ENCODE results near the gene SNRNP48.

SNRNP48 gene

GRCh38 chr6:7559651-7560385 is 30.2 kb upstream of the SNRNP48 start (continued):
- TF ChIP-seq ZIC2 (tag by site-specific recombination; IDR thresholded peaks at IDR 0.05) (no peak), ZFP69B (tag by site-specific recombination; IDR thresholded peaks at IDR 0.05) (no peak), KLF1 (tag by site-specific recombination; IDR thresholded peaks at IDR 0.05) (no peak)

- ChIA-PET POLR2A (interaction anchor here (1.2 kb wide), 2 partner anchors 9 to 48 kb away, joined by 3 read pairs; no protein-coding TSS in a partner anchor), CTCF (interaction anchor here (0.7 kb wide), 1 partner anchor 133 kb away, joined by 3 read pairs; no protein-coding TSS in a partner anchor)
- Histone ChIP-seq H3K4me1 (ENCODE audit: control insufficient read depth, insufficient read depth, low read length) (no peaks in the 10 kb centered on the region), H3K4me3 (ENCODE audit: low read depth, low read length) (no peak overlapping the region), H3K9me3 (ENCODE audit: control insufficient read depth, insufficient read depth, low read depth, low read length) (no peaks in the 10 kb centered on the region), H3K27ac (ENCODE audit: extremely low read depth, low read depth, low read length) (no peak overlapping the region), H3K36me3 (ENCODE audit: control insufficient read depth in 2 of 2, insufficient read depth in 1 of 2, low read length in 2 of 2) (peaks cover 70 to 91% of the 10 kb centered on the region in 2 experiments)
- TF ChIP-seq ZNF548 (tag by site-specific recombination; IDR thresholded peaks at IDR 0.05) (no peak), ZNF335 (tag by site-specific recombination; conservative IDR thresholded peaks at IDR 0.05) (no peak), ZBTB8A (tag by site-specific recombination; IDR thresholded peaks at IDR 0.05) (no peak), ELK4 (IDR thresholded peaks at IDR 0.05; ENCODE audit: borderline replicate concordance, low read depth, low read length) (no peak), ZSCAN5A (tag by site-specific recombination; IDR thresholded peaks at IDR 0.05) (no peak), ZNF610 (tag by site-specific recombination; IDR thresholded peaks at IDR 0.05; ENCODE audit: borderline replicate concordance) (no peak), ZNF391 (tag by site-specific recombination; IDR thresholded peaks at IDR 0.05; ENCODE audit: borderline replicate concordance, low read depth) (no peak), ZNF529 (tag by site-specific recombination; IDR thresholded peaks at IDR 0.05; ENCODE audit: insufficient replicate concordance) (no peak), ZNF677 (tag by site-specific recombination; IDR thresholded peaks at IDR 0.05) (no peak)
Observed at GRCh38 chr6:7561153-7561964, 28.6 kb upstream of the SNRNP48 start.

- CTCF ChIA-PET: interaction anchor here (1.0 kb wide), 1 partner anchor 9 kb away, joined by 3 read pairs; no protein-coding TSS in a partner anchor
- Histone ChIP-seq H3K9me3 (ENCODE audit: control insufficient read depth, insufficient read depth, low read depth, low read length) (no peaks in the 10 kb centered on the region), H3K4me1 (ENCODE audit: control insufficient read depth, insufficient read depth, low read length) (no peaks in the 10 kb centered on the region), H3K36me3 (ENCODE audit: control insufficient read depth in 2 of 2, insufficient read depth in 1 of 2, low read length in 2 of 2) (peaks cover 71 to 96% of the 10 kb centered on the region in 2 experiments), H3K4me3 (ENCODE audit: low read depth, low read length) (no peak overlapping the region), H3K27ac (ENCODE audit: extremely low read depth, low read depth, low read length) (no peak overlapping the region)
- TF ChIP-seq ZNF214 (tag by site-specific recombination; IDR thresholded peaks at IDR 0.05; ENCODE audit: borderline replicate concordance) (no peak), ZNF701 (tag by site-specific recombination; IDR thresholded peaks at IDR 0.05) (no peak), HOXA7 (CRISPR knock-in tag; IDR thresholded peaks at IDR 0.05; ENCODE audit: borderline replicate concordance) (no peak), PRDM1 (tag by site-specific recombination; IDR thresholded peaks at IDR 0.05) (no peak), ZNF580 (tag by site-specific recombination; IDR thresholded peaks at IDR 0.05) (no peak), ZSCAN16 (tag by site-specific recombination; IDR thresholded peaks at IDR 0.05) (no peak), ZNF341 (tag by site-specific recombination; IDR thresholded peaks at IDR 0.05; ENCODE audit: low read depth) (no peak), ZEB2 (tag by site-specific recombination; IDR thresholded peaks at IDR 0.05) (no peak)
- POLR2A ChIA-PET: no interaction called here
Observed at GRCh38 chr6:7562769-7563168, 27.2 kb upstream of the SNRNP48 start.
